Skeletal muscle satellite cell (primary cell): ENCODE results near the gene FLT3.
"Not testable (repeated sequence)": the region's sequence is repeated elsewhere in the genome, so short reads cannot be mapped to it uniquely, and the experiment has no call there.

ENCODE experiments used
- H3K27me3 ChIP-seq: 2 replicates; pipeline ENCODE4 v1.7.0; 2013; ENCODE audit warnings: low read length; ENCODE audit not compliant: control insufficient read depth, insufficient read depth
- H3K36me3 ChIP-seq: 2 replicates; pipeline ENCODE4 v1.7.0; 2013; ENCODE audit warnings: mild to moderate bottlenecking, control low read depth, low read length; ENCODE audit not compliant: insufficient read depth
- H3K4me1 ChIP-seq: 2 replicates; pipeline ENCODE4 v1.7.0; 2013; ENCODE audit warnings: low read length; ENCODE audit not compliant: control insufficient read depth, insufficient read depth
- H3K4me2 ChIP-seq: 2 replicates; pipeline ENCODE4 v1.7.0; 2013; ENCODE audit warnings: mild to moderate bottlenecking, low read length
- H3K4me3 ChIP-seq: 2 replicates; pipeline ENCODE4 v1.7.0; 2013; ENCODE audit warnings: low read length
- H3K9ac ChIP-seq: 2 replicates; pipeline ENCODE4 v1.7.0; 2013; ENCODE audit warnings: mild to moderate bottlenecking, low read depth, low read length, moderate library complexity
- H3K9me3 ChIP-seq: replicated peaks from 2 replicates; pipeline ENCODE4 v1.7.0; 2013; ENCODE audit warnings: mild to moderate bottlenecking, control low read depth, low read length

Gene FLT3

GRCh38 chr13:28097503-28097902, 2.9 kb downstream of the FLT3 start:
- H3K9me3 ChIP-seq = no peaks in the 10 kb centered on the region
- no peaks in the 10 kb centered on the region for H3K36me3 ChIP-seq
- no peak overlapping the region for H3K4me2 ChIP-seq
- H3K4me1 ChIP-seq = no peaks in the 10 kb centered on the region
- no peak overlapping the region for H3K9ac ChIP-seq
- no peak overlapping the region for H3K4me3 ChIP-seq
- H3K27me3 ChIP-seq = peaks cover 56% of the 10 kb centered on the region

DNA sequence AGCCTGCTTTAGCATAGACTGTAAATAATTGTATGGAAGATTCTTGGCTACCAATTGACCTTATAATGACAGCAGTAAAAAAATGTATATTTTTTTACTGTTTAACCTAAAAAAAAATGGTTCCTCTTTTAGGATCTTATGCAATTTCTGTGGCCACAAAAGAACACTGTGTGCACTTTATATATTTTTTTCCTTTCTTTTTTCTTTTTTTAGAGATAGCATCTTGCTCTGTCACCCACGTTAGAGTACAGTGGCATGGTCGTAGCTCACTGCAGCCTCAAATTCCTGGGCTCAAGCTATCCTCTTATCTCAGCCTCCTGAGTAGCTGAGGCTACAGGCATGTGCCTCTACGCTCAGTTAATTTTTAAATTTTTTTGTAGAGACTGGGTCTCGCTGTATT, 6.1 kb downstream of the FLT3 start:
- Histone ChIP-seq H3K4me2 (no peak overlapping the region), H3K9me3 (no peaks in the 10 kb centered on the region), H3K9ac (no peak overlapping the region), H3K4me1 (no peaks in the 10 kb centered on the region), H3K27me3 (peaks cover 28% of the 10 kb centered on the region), H3K4me3 (no peak overlapping the region), H3K36me3 (no peaks in the 10 kb centered on the region)

GRCh38 chr13:28093881-28094280, 6.5 kb downstream of the FLT3 start:
- H3K4me3 ChIP-seq = no peak overlapping the region
- no peaks in the 10 kb centered on the region for H3K36me3 ChIP-seq
- H3K9ac ChIP-seq = no peak overlapping the region
- no peak overlapping the region for H3K4me2 ChIP-seq
- no peaks in the 10 kb centered on the region for H3K9me3 ChIP-seq
- no peaks in the 10 kb centered on the region for H3K4me1 ChIP-seq
- peaks cover 24% of the 10 kb centered on the region for H3K27me3 ChIP-seq

DNA sequence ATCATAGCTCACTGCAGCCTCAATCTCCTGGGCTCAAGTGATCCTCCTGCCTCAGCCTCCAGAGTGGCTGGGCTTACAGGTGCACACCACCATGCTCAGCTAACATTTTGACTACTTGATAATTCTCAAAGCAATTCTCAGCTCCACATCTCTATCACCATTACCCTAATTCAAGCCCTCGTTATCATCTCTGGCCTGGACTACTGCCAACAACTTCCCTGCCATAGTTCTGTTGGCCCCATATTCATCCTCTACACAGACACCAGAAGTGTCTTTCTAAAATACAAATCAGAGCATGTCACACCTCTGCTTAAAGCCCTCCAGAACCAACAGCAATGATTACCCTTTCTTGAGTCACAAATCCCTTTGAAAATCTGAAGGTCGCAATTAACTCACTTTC, 7.9 kb downstream of the FLT3 start:
- Histone ChIP-seq H3K9me3 (no peaks in the 10 kb centered on the region), H3K4me3 (no peak overlapping the region), H3K4me1 (no peaks in the 10 kb centered on the region), H3K27me3 (peaks cover 13% of the 10 kb centered on the region), H3K4me2 (no peak overlapping the region), H3K36me3 (no peaks in the 10 kb centered on the region), H3K9ac (no peak overlapping the region)

GRCh38 chr13:28089065-28089464, 11.3 kb downstream of the FLT3 start:
- no peak overlapping the region for H3K4me2 ChIP-seq
- no peaks in the 10 kb centered on the region for H3K9me3 ChIP-seq

DNA sequence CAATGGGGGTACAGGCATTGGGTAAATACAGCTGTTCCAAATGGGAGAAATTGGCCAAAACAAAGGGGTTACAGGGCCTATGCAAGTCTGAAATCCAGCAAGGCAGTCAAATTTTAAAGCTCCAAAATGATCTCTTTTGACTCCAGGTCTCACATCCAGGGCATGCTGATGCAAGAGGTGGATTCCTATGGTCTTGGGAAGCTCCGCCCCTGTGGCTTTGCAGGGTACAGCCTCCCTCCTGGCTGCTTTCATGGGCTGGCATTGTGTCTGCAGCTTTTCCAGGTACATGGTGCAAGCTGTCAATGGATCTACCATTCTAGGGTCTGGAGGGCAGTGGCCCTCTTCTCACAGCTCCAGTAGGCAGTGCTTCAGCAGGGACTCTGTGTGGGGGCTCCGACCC, 22.6 kb downstream of the FLT3 start:
- not testable (repeated sequence) for H3K4me3 ChIP-seq, H3K27me3 ChIP-seq, H3K36me3 ChIP-seq, H3K9me3 ChIP-seq, H3K9ac ChIP-seq, H3K4me2 ChIP-seq, H3K4me1 ChIP-seq

More at GRCh38 chr13:28089065-28089464, 11.3 kb downstream of the FLT3 start:
- H3K36me3 ChIP-seq = no peaks in the 10 kb centered on the region
- H3K27me3 ChIP-seq = peaks cover 9% of the 10 kb centered on the region
- H3K9ac ChIP-seq = no peak overlapping the region
- H3K4me3 ChIP-seq = no peak overlapping the region
- no peaks in the 10 kb centered on the region for H3K4me1 ChIP-seq

- Histone ChIP-seq H3K9ac (no peak overlapping the region), H3K27me3 (no peaks in the 10 kb centered on the region), H3K4me2 (no peak overlapping the region), H3K4me3 (no peak overlapping the region), H3K36me3 (no peaks in the 10 kb centered on the region), H3K9me3 (no peaks in the 10 kb centered on the region), H3K4me1 (no peaks in the 10 kb centered on the region)
These were observed 23.1 kb downstream of the FLT3 start for GRCh38 chr13:28077231-28077630.

- H3K4me3 ChIP-seq = no peak overlapping the region
- peaks cover 6% of the 10 kb centered on the region for H3K27me3 ChIP-seq
- H3K9ac ChIP-seq = no peak overlapping the region
- H3K4me2 ChIP-seq = no peak overlapping the region
- no peaks in the 10 kb centered on the region for H3K4me1 ChIP-seq
- H3K9me3 ChIP-seq = no peaks in the 10 kb centered on the region
- H3K36me3 ChIP-seq = no peaks in the 10 kb centered on the region
These were observed 29.0 kb downstream of the FLT3 start for GRCh38 chr13:28071424-28071823.

DNA sequence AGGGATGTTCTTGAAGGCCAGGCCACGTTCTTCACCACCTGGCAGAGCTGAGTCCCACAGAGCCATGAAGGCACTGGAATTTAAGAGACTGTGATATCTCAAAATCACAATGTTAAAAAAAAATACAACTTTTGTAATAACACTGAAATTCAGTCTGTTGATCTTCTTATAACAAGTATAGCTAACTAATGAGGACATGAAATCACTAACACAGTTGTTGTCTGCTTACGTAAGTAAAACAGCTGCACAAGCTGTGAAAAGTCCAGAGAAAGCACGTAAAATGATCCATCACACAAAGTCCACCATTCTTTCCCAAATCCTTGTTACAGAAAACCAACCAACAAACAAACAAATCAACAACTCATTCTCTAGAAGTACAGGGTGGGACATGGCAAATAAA, 32.9 kb downstream of the FLT3 start:
- no peaks in the 10 kb centered on the region for H3K36me3 ChIP-seq
- peaks cover 6% of the 10 kb centered on the region for H3K27me3 ChIP-seq
- no peak overlapping the region for H3K4me3 ChIP-seq
- no peak overlapping the region for H3K9ac ChIP-seq
- H3K4me1 ChIP-seq = no peaks in the 10 kb centered on the region
- no peaks in the 10 kb centered on the region for H3K9me3 ChIP-seq
- no peak overlapping the region for H3K4me2 ChIP-seq

- Histone ChIP-seq H3K4me1 (no peaks in the 10 kb centered on the region), H3K27me3 (peaks cover 14% of the 10 kb centered on the region), H3K9ac (no peak overlapping the region), H3K9me3 (no peaks in the 10 kb centered on the region), H3K4me2 (no peak overlapping the region), H3K4me3 (no peak overlapping the region), H3K36me3 (no peaks in the 10 kb centered on the region)
These were observed 41.3 kb downstream of the FLT3 start for GRCh38 chr13:28058866-28059613.

- peaks cover 14% of the 10 kb centered on the region for H3K27me3 ChIP-seq
These were observed 43.2 kb downstream of the FLT3 start for GRCh38 chr13:28056970-28057712.

GRCh38 chr13:28056426-28056825, 44.0 kb downstream of the FLT3 start:
- Histone ChIP-seq H3K36me3 (no peaks in the 10 kb centered on the region), H3K9me3 (no peaks in the 10 kb centered on the region), H3K4me2 (no peak overlapping the region), H3K9ac (no peak overlapping the region), H3K27me3 (peaks cover 14% of the 10 kb centered on the region), H3K4me3 (no peak overlapping the region), H3K4me1 (no peaks in the 10 kb centered on the region)

More at GRCh38 chr13:28056970-28057712, 43.2 kb downstream of the FLT3 start:
- Histone ChIP-seq H3K4me2 (no peak overlapping the region), H3K9me3 (no peaks in the 10 kb centered on the region), H3K9ac (no peak overlapping the region), H3K4me1 (no peaks in the 10 kb centered on the region), H3K36me3 (no peaks in the 10 kb centered on the region), H3K4me3 (no peak overlapping the region)
